A549 (cell line): ENCODE results near the gene PIBF1.

Source experiments
- CEBPB ChIP-seq, 2 experiments: fragments of >200 bp in 1 of 2; sonication (Bioruptor Twin) in 1 of 2; formaldehyde crosslinking in 1 of 2; IDR thresholded peaks; 2 replicates each; pipeline ENCODE4 v1.6.1; 2012 to 2016
- CHD2 ChIP-seq: fragments of 150-350 bp; IDR thresholded peaks from 2 replicates; pipeline ENCODE4 v1.6.1; 2014; ENCODE audit warnings: low read length; ENCODE audit not compliant: partially characterized antibody
- EP300 ChIP-seq, 2 experiments: fragments of >200 bp; sonication (Bioruptor Twin); formaldehyde crosslinking; IDR thresholded peaks; 2 replicates in 1 of 2; 3 replicates in 1 of 2; pipeline ENCODE4 v1.6.1; 2016 to 2017
- RCOR1 ChIP-seq: fragments of 150-350 bp; IDR thresholded peaks from 2 replicates; pipeline ENCODE4 v1.6.1; 2014; ENCODE audit warnings: antibody characterized with exemption, low read length, low read depth
- TF ChIP-seq, protein P1 (sequence below): fragments of 150-350 bp; IDR thresholded peaks from 2 replicates; pipeline ENCODE4 v1.6.1; 2014; ENCODE audit warnings: low read depth, mild to moderate bottlenecking, low read length
- TF ChIP-seq, protein P2 (sequence below): fragments of 250-450 bp; sonication (Bioruptor Pico); IDR thresholded peaks from 2 replicates; pipeline ENCODE4 v1.5.0; 2021; ENCODE audit warnings: mild to moderate bottlenecking, moderate library complexity, borderline replicate concordance
- TF ChIP-seq, protein P3 (sequence below): fragments of >200 bp; sonication (Bioruptor Twin); formaldehyde crosslinking; IDR thresholded peaks from 3 replicates; pipeline ENCODE4 v1.5.1; 2016

DNA sequence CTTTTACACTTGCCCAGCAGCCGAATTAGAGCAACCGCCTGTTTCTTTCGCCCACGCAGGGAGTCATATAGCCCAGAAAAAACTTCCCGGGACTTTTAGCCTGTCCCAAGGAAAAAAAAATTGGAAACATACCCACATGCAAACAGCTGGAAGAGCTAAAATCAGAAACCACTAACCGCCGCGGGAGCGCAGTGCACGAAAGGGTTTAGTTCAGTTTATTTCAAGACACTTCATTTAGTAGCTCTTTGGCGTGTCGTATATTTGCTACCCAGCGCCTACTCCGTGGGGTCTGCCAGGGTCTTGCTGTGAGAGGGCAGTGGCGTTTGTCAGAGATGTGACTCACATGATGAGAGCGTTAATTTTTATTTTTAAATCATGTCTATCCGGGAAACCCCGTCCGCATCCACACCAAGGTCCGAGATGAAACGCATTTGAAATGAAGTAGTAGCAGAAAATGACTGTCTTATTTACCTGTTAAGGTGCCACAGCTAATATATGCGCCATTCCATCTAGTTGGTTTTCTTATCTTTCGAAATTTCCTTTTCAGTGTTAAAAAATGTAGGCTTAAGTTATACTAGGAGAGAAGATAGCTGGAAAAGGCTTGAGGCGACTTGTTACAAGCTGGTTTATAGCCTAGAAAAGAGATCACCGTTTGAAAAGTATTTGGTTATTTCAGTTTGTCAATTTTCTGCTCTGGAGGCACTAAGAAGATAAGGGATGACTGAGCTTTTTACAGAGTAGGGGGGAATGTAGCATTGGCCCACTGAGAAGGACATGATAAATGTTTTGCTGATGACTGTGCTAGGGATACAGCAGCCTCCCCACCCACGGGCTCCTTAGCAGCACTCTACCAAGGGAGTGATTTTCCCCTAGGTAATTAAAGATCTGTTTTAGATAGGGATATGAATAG lies 278.6 kb downstream of the PIBF1 start:
- TF ChIP-seq CEBPB (IDR thresholded peaks at IDR 0.05) (no peak), EP300 (IDR thresholded peaks at IDR 0.05) (no peak), RCOR1 (no peak), CHD2 (no peak)
- TF ChIP-seq, protein P1, sequence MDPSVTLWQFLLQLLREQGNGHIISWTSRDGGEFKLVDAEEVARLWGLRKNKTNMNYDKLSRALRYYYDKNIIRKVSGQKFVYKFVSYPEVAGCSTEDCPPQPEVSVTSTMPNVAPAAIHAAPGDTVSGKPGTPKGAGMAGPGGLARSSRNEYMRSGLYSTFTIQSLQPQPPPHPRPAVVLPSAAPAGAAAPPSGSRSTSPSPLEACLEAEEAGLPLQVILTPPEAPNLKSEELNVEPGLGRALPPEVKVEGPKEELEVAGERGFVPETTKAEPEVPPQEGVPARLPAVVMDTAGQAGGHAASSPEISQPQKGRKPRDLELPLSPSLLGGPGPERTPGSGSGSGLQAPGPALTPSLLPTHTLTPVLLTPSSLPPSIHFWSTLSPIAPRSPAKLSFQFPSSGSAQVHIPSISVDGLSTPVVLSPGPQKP, result no peak
- TF ChIP-seq, protein P2, sequence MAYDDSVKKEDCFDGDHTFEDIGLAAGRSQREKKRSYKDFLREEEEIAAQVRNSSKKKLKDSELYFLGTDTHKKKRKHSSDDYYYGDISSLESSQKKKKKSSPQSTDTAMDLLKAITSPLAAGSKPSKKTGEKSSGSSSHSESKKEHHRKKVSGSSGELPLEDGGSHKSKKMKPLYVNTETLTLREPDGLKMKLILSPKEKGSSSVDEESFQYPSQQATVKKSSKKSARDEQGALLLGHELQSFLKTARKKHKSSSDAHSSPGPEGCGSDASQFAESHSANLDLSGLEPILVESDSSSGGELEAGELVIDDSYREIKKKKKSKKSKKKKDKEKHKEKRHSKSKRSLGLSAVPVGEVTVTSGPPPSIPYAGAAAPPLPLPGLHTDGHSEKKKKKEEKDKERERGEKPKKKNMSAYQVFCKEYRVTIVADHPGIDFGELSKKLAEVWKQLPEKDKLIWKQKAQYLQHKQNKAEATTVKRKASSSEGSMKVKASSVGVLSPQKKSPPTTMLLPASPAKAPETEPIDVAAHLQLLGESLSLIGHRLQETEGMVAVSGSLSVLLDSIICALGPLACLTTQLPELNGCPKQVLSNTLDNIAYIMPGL (CRISPR knock-in tag), result no peak
- TF ChIP-seq, protein P3, sequence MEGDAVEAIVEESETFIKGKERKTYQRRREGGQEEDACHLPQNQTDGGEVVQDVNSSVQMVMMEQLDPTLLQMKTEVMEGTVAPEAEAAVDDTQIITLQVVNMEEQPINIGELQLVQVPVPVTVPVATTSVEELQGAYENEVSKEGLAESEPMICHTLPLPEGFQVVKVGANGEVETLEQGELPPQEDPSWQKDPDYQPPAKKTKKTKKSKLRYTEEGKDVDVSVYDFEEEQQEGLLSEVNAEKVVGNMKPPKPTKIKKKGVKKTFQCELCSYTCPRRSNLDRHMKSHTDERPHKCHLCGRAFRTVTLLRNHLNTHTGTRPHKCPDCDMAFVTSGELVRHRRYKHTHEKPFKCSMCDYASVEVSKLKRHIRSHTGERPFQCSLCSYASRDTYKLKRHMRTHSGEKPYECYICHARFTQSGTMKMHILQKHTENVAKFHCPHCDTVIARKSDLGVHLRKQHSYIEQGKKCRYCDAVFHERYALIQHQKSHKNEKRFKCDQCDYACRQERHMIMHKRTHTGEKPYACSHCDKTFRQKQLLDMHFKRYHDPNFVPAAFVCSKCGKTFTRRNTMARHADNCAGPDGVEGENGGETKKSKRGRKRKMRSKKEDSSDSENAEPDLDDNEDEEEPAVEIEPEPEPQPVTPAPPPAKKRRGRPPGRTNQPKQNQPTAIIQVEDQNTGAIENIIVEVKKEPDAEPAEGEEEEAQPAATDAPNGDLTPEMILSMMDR, result no peak
